IMR-90 (cell line): ENCODE results near the gene DCN. TPM values are rescaled to one million over a fixed set of nuclear protein-coding genes. Genes with fewer than 3 reads are reported as not detected.

Source experiments
- BHLHE40 ChIP-seq: fragments of 150-350 bp; IDR thresholded peaks from 2 replicates; pipeline ENCODE4 v1.6.1; 2016; ENCODE audit warnings: mild to moderate bottlenecking, low read depth, low read length
- POLR2A ChIP-seq: IDR thresholded peaks from 2 replicates; pipeline ENCODE4 v1.6.1; 2012; ENCODE audit warnings: mild to moderate bottlenecking, low read depth, low read length
- SMC3 ChIP-seq: fragments of 150-350 bp; IDR thresholded peaks from 2 replicates; pipeline ENCODE4 v1.6.1; 2016; ENCODE audit warnings: low read depth, mild to moderate bottlenecking, antibody characterized with exemption, low read length, moderate library complexity
- polyA plus RNA-seq, 3 experiments: library from polyadenylated mRNA; depleted of rRNA; stranded (reverse); fragments of >200 nt; gene quantifications; 2 replicates each; pipeline ENCODE4 v1.2.3, GENCODE V29; 2012; ENCODE audit warnings: low replicate concordance in 1 of 3
- total RNA-seq: library from RNA; depleted of rRNA; stranded (reverse); fragments of >200 nt; gene quantifications from 2 replicates; pipeline ENCODE4 v1.2.3, GENCODE V29; 2012

Gene DCN
- total and polyA plus RNA-seq, 2 of the 4 experiments (the other 2 are of a cell fraction): 241 to 965 TPM

- TF ChIP-seq BHLHE40 (no peak; the same call in 1 of the 2 replicates), POLR2A (no peak), SMC3 (no peak)
Observed at GRCh38 chr12:91111366-91112325, 71.0 kb downstream of the DCN start, which contains the start of gene LUM (continued).
